ENCODE measurements around the gene ISOC2.
"Not testable (repeated sequence)": the region's sequence is repeated elsewhere in the genome, so short reads cannot be mapped to it uniquely, and the experiment has no call there.

The ISOC2 gene

GRCh38 chr19:55451965-55452748 lies 9.3 kb downstream of the ISOC2 start:
- H3K36me3 ChIP-seq (ENCODE audit: low read length): no peaks in the 10 kb centered on the region
- H3K27me3 ChIP-seq (ENCODE audit: low read length): no peaks in the 10 kb centered on the region
- no peak overlapping the region for H3K9ac ChIP-seq (ENCODE audit: low read length)
- H3K27ac ChIP-seq (ENCODE audit: low read depth, low read length): no peak overlapping the region
- peaks cover 17% of the 10 kb centered on the region; the same call in 1 of the 2 replicates for H3F3A ChIP-seq (ENCODE audit: insufficient read depth)
- no peaks in the 10 kb centered on the region for H3K9me3 ChIP-seq (ENCODE audit: insufficient read depth, low read length)
- no peaks in the 10 kb centered on the region for H3K9me2 ChIP-seq (replicated peaks; ENCODE audit: insufficient read depth, low read length)
- H3K4me3 ChIP-seq (ENCODE audit: insufficient read depth, low read length, poor library complexity, severe bottlenecking): no peak overlapping the region
- H3K4me2 ChIP-seq (ENCODE audit: low read depth, low read length, poor library complexity, severe bottlenecking): peak overlapping the region; percentile 40
- H2AFZ ChIP-seq (ENCODE audit: low read depth, low read length, severe bottlenecking): no peak overlapping the region
- H3K79me2 ChIP-seq (ENCODE audit: insufficient read depth, low read length): no peaks in the 10 kb centered on the region
- no peaks in the 10 kb centered on the region for H4K20me1 ChIP-seq (ENCODE audit: low read depth, low read length)
- TF ChIP-seq CTCF (IDR thresholded peaks at IDR 0.05; ENCODE audit: insufficient read depth, low read length, poor library complexity, severe bottlenecking) (no peak), EZH2phosphoT487 (conservative IDR thresholded peaks at IDR 0.05; ENCODE audit: low read length) (no peak)

- H3K9me3 ChIP-seq (ENCODE audit: insufficient read depth, low read length): no peaks in the 10 kb centered on the region
- H3K27me3 ChIP-seq (ENCODE audit: low read length): no peaks in the 10 kb centered on the region
These were observed 10.1 kb downstream of the ISOC2 start for GRCh38 chr19:55451163-55451964.

GRCh38 chr19:55449469-55449868 lies 12.0 kb downstream of the ISOC2 start:
- no peaks in the 10 kb centered on the region for H3K27me3 ChIP-seq (ENCODE audit: low read length)
- H3K4me2 ChIP-seq (ENCODE audit: low read depth, low read length, poor library complexity, severe bottlenecking): no peak overlapping the region
- H3K9ac ChIP-seq (ENCODE audit: low read length): no peak overlapping the region
- no peak overlapping the region for H2AFZ ChIP-seq (ENCODE audit: low read depth, low read length, severe bottlenecking)
- H3K9me3 ChIP-seq (ENCODE audit: insufficient read depth, low read length): no peaks in the 10 kb centered on the region
- TF ChIP-seq EZH2phosphoT487 (conservative IDR thresholded peaks at IDR 0.05; ENCODE audit: low read length) (no peak), CTCF (IDR thresholded peaks at IDR 0.05; ENCODE audit: insufficient read depth, low read length, poor library complexity, severe bottlenecking) (no peak)
- no peak overlapping the region for H3K4me3 ChIP-seq (ENCODE audit: insufficient read depth, low read length, poor library complexity, severe bottlenecking)
- H4K20me1 ChIP-seq (ENCODE audit: low read depth, low read length): no peaks in the 10 kb centered on the region
- H3K9me2 ChIP-seq (replicated peaks; ENCODE audit: insufficient read depth, low read length): no peaks in the 10 kb centered on the region
- no peaks in the 10 kb centered on the region for H3K36me3 ChIP-seq (ENCODE audit: low read length)
- H3K27ac ChIP-seq (ENCODE audit: low read depth, low read length): no peak overlapping the region
- no peaks in the 10 kb centered on the region for H3K79me2 ChIP-seq (ENCODE audit: insufficient read depth, low read length)
- H3F3A ChIP-seq (ENCODE audit: insufficient read depth): peaks cover 20% of the 10 kb centered on the region; the same call in 1 of the 2 replicates

More at GRCh38 chr19:55451163-55451964, 10.1 kb downstream of the ISOC2 start:
- Histone ChIP-seq H3K36me3 (ENCODE audit: low read length) (no peaks in the 10 kb centered on the region), H3K27ac (ENCODE audit: low read depth, low read length) (no peak overlapping the region), H4K20me1 (ENCODE audit: low read depth, low read length) (no peaks in the 10 kb centered on the region), H3K9me2 (replicated peaks; ENCODE audit: insufficient read depth, low read length) (no peaks in the 10 kb centered on the region), H3K4me3 (ENCODE audit: insufficient read depth, low read length, poor library complexity, severe bottlenecking) (no peak overlapping the region), H3K4me2 (ENCODE audit: low read depth, low read length, poor library complexity, severe bottlenecking) (peak overlapping the region; percentile 40), H2AFZ (ENCODE audit: low read depth, low read length, severe bottlenecking) (no peak overlapping the region), H3K79me2 (ENCODE audit: insufficient read depth, low read length) (no peaks in the 10 kb centered on the region), H3F3A (ENCODE audit: insufficient read depth) (peaks cover 20% of the 10 kb centered on the region; the same call in 1 of the 2 replicates), H3K9ac (ENCODE audit: low read length) (no peak overlapping the region; the same call in 1 of the 2 replicates)
- TF ChIP-seq EZH2phosphoT487 (conservative IDR thresholded peaks at IDR 0.05; ENCODE audit: low read length) (no peak), CTCF (IDR thresholded peaks at IDR 0.05; ENCODE audit: insufficient read depth, low read length, poor library complexity, severe bottlenecking) (no peak)

- not testable (repeated sequence) for H4K20me1 ChIP-seq (ENCODE audit: low read depth, low read length); H3K4me2 ChIP-seq (ENCODE audit: low read depth, low read length, poor library complexity, severe bottlenecking); H3K27ac ChIP-seq (ENCODE audit: low read depth, low read length); H3K9ac ChIP-seq (ENCODE audit: low read length); H3K27me3 ChIP-seq (ENCODE audit: low read length); H3K79me2 ChIP-seq (ENCODE audit: insufficient read depth, low read length); H3K4me3 ChIP-seq (ENCODE audit: insufficient read depth, low read length, poor library complexity, severe bottlenecking); H3K9me3 ChIP-seq (ENCODE audit: insufficient read depth, low read length); H3K9me2 ChIP-seq (replicated peaks; ENCODE audit: insufficient read depth, low read length); H2AFZ ChIP-seq (ENCODE audit: low read depth, low read length, severe bottlenecking); H3K36me3 ChIP-seq (ENCODE audit: low read length); H3F3A ChIP-seq (ENCODE audit: insufficient read depth)
These were observed 13.3 kb downstream of the ISOC2 start for GRCh38 chr19:55448175-55448490.

Measured in SU-DHL-6 (cell line).